SJCRH30 (cell line): Measurements from ENCODE around the gene SHB. TPM values are rescaled to one million over a fixed set of nuclear protein-coding genes. Genes with fewer than 3 reads are reported as not detected.
"Not testable (repeated sequence)": the region's sequence is repeated elsewhere in the genome, so short reads cannot be mapped to it uniquely, and the experiment has no call there.

Experiments used
- DNase-seq, 2 experiments: peaks; one replicate each; pipeline ENCODE4 v3.0.0-alpha.2; 2015 to 2020
- H3K27ac ChIP-seq: fragments of 250-450 bp; sonication (Bioruptor Pico); 2 replicates; pipeline ENCODE4 v1.5.1; 2020; ENCODE audit warnings: mild to moderate bottlenecking, moderate library complexity
- H3K27me3 ChIP-seq: fragments of 250-450 bp; sonication (Bioruptor Pico); 2 replicates; pipeline ENCODE4 v1.5.1; 2020; ENCODE audit warnings: mild to moderate bottlenecking, moderate library complexity
- H3K36me3 ChIP-seq: fragments of 250-450 bp; sonication (Bioruptor Pico); 2 replicates; pipeline ENCODE4 v1.5.1; 2020; ENCODE audit warnings: mild to moderate bottlenecking, moderate library complexity
- H3K4me1 ChIP-seq: fragments of 250-450 bp; sonication (Bioruptor Pico); 2 replicates; pipeline ENCODE4 v1.5.1; 2020; ENCODE audit warnings: mild to moderate bottlenecking, moderate library complexity
- H3K4me3 ChIP-seq: fragments of 250-450 bp; sonication (Bioruptor Pico); 2 replicates; pipeline ENCODE4 v1.5.1; 2020; ENCODE audit warnings: mild to moderate bottlenecking, moderate library complexity
- H3K9me3 ChIP-seq: fragments of 250-450 bp; sonication (Bioruptor Pico); replicated peaks from 2 replicates; pipeline ENCODE4 v1.5.1; 2020; ENCODE audit warnings: mild to moderate bottlenecking, moderate library complexity
- total RNA-seq: library from RNA; depleted of rRNA; stranded (reverse); fragments of >200 nt; shearing (Covaris generic); gene quantifications from 2 replicates; pipeline ENCODE4 v1.2.3, GENCODE V29; 2014

Gene SHB
- total RNA-seq, 1 experiment from 2014 or later, result 14.9 TPM

DNA sequence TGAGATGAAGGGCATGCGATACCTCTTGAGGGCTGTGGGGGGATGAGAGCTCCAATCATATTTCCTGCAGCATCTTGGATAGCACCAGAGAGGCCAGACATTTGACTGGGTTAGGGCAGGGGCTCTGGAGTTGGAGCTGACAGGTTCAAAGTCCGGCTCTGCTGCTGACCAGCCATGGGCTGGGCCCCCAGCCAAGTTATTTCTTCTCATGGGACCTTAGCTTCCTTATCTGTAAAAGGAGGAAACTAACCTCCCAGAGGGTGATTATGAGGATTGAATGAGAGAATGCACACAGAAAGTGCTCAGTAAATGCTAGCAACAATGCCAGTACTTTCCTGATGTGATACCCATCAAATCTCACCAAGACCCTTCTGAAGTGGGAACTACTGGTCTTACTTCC, 99.9 kb downstream of the SHB start:
- DNase-seq, result no peak
- Histone ChIP-seq H3K27me3 (no peaks in the 10 kb centered on the region), H3K9me3 (no peaks in the 10 kb centered on the region), H3K36me3 (peaks cover 20% of the 10 kb centered on the region), H3K4me1 (peaks cover 18% of the 10 kb centered on the region), H3K27ac (no peak overlapping the region), H3K4me3 (no peak overlapping the region)

DNA sequence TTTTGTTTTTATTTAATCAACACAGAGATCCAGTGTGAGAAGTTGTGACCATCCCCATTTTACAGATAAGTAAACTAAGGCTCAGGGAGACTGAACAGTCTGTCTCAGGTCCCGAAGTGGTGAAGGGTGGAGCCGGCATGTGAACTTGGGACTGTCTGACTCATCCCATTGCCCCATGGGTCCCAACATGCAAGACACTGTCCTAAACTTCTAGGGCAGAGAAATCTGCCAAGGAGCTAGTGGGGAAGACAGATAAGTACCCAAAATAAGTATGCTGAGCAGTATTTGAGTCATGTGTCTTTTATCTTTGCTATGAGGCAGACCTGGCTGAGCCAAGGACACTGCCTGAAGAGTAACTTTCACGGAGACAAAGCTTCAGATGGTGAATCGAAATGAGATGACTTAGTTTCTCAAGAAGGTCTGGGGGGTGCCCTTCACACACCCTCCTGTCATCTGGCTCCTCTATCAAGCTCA, 100.8 kb downstream of the SHB start:
- no peaks in the 10 kb centered on the region for H3K27me3 ChIP-seq
- no peaks in the 10 kb centered on the region for H3K9me3 ChIP-seq
- H3K27ac ChIP-seq, result no peak overlapping the region
- no peak for DNase-seq
- H3K4me3 ChIP-seq, result no peak overlapping the region
- H3K36me3 ChIP-seq, result peaks cover 12% of the 10 kb centered on the region; the same call in 1 of the 2 replicates
- peaks cover 25% of the 10 kb centered on the region for H3K4me1 ChIP-seq

DNA sequence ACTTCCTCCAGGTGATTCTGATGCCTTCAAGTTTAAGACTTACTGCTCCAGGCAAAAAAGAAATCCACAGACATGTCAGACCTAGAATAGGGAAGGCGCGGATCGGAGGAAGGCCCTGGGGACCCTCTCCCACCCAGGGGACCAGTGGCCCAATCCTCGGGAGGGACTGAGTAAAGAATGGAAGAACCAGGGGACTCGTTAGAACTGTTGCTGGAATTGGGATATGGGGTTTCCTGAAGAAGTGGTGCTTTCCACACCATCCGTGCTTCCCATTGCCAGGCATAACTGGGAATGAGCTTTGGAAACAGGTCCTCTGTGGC, 101.3 kb downstream of the SHB start:
- no peaks in the 10 kb centered on the region for H3K27me3 ChIP-seq
- peaks cover 25% of the 10 kb centered on the region for H3K4me1 ChIP-seq
- H3K36me3 ChIP-seq, result peaks cover 8% of the 10 kb centered on the region; the same call in 1 of the 2 replicates
- H3K4me3 ChIP-seq, result no peak overlapping the region
- no peaks in the 10 kb centered on the region for H3K9me3 ChIP-seq
- no peak for DNase-seq
- H3K27ac ChIP-seq, result no peak overlapping the region

DNA sequence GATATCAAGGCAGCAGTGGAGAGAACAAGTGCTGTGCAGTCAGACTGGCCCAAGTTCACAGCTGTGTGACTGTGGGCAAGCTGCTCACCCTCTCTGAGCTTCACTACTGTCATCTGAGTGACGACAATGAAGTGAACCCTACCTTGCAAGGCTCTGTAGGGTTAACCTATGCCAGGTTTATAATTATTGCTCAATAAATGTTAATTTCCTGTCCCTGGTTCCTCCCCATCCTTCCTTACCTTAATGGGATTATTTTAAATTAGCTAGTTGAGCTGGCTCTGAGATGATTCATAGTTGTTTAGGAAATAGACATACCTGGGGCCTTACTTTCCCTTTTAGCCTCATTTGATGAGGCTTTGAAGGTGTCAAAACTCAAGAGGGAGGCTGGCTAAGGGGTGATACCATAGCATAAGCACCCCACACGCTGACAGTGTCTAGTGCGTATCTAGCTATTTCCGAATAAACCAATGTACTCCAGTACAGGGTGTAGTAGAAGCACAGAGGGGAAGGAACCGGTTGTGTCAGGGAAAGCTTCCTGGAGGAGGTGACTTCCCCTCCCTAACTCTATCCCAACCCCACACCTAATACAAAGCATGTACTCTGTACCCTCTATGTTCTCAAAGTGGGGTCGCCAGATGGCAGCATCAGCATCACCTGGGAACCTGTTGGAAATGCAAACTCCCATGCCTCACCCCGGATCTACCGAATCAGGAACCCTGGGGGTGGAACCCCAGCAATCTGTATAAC, 101.8 kb downstream of the SHB start:
- Histone ChIP-seq H3K27ac (no peak overlapping the region), H3K4me3 (no peak overlapping the region), H3K27me3 (no peaks in the 10 kb centered on the region), H3K9me3 (no peaks in the 10 kb centered on the region), H3K4me1 (peaks cover 25% of the 10 kb centered on the region), H3K36me3 (peaks cover 8% of the 10 kb centered on the region; the same call in 1 of the 2 replicates)
- no peak for DNase-seq

DNA sequence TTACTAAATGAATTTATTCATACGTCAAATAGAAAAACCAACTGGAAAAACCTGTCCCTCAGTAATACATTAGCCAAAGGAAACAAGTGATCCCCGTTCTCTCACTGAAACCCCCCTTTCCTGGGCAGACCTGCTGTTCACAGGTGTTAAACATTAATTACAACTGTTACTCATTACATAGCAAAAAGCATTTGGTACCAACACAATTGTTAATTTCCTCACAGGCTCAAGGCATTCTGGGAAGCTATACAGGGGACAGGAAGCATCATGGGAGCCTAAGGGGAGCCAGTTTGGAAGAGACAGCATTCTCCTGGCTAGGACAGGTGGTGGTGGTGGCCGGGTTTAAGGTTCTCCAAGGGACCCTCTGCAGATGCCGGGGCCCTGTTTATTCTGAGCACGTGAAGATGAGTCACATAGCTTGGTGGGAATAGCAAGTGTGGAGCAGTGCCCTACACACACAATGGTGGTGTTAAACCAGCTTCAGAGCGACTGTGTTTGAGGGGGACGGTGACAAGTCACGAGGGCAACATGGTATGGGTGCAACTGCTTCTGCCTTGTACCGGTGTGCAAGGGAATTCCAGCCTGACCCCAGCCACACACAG, 102.5 kb downstream of the SHB start:
- Histone ChIP-seq H3K27ac (no peak overlapping the region), H3K4me1 (peaks cover 25% of the 10 kb centered on the region)
- DNase-seq, result peak in 1 of 2 experiments; percentile 44

DNA sequence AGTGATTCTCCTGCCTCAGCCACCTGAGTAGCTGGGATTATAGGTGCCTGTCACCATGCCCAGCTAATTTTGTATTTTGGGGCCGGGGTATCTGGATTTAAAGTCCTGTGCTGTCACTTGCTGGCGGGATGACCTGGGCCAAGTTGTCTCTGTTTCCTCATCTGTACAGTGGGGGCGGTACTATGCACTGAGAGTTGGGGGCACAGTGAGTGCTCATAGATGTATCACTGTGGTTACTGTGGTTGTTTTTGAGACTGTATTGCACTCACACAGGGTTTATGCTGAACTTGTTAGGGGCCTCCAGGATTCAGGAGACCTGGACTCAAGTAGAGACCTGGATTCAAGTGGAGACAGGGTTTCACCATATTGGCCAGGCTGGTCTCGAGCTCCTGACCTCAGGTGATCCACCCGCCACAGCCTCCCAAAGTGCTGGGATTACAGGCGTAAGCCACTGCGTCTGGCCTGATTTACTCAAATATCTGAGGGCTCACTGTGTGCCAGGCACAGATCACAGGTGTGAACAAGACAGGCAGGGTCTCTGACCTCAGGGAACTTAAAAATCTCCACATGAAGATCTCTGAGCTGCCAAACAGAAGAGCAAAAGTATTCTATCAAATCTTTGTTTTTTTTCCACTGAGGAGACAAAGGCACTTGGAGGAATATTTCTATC, 103.2 kb downstream of the SHB start:
- peaks cover 25% of the 10 kb centered on the region for H3K4me1 ChIP-seq
- not testable (repeated sequence) for H3K36me3 ChIP-seq, H3K27ac ChIP-seq, H3K9me3 ChIP-seq, H3K4me3 ChIP-seq, H3K27me3 ChIP-seq, DNase-seq

More for the DNA sequence above, 102.5 kb downstream of the SHB start:
- Histone ChIP-seq H3K36me3 (peaks cover 8% of the 10 kb centered on the region; the same call in 1 of the 2 replicates), H3K27me3 (no peaks in the 10 kb centered on the region), H3K4me3 (no peak overlapping the region), H3K9me3 (no peaks in the 10 kb centered on the region)

DNA sequence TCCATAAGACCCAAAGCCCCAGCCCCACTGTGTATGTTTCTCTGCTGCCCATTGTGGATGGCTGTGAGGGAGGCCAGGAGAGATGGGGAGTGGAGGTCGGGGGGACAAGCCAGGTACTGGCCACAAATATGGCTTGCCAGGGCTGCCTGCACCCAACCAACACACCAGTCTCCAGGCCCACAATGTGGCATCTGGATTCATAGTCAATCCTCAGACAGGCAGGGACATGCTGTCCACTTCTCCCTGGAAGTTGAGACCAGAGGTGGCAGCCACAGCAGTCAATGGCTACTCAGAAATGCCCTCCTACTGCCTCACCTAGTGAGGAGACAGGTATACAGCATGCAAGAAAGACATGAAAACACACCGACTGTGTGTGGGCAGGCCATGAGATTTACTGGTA, 103.9 kb downstream of the SHB start:
- no peak for DNase-seq
- H3K27me3 ChIP-seq, result no peaks in the 10 kb centered on the region
- H3K27ac ChIP-seq, result peak overlapping the region; percentile 67
- H3K4me1 ChIP-seq, result peaks cover 27% of the 10 kb centered on the region
- H3K36me3 ChIP-seq, result peaks cover 8% of the 10 kb centered on the region; the same call in 1 of the 2 replicates
- H3K4me3 ChIP-seq, result no peak overlapping the region
- H3K9me3 ChIP-seq, result no peaks in the 10 kb centered on the region

DNA sequence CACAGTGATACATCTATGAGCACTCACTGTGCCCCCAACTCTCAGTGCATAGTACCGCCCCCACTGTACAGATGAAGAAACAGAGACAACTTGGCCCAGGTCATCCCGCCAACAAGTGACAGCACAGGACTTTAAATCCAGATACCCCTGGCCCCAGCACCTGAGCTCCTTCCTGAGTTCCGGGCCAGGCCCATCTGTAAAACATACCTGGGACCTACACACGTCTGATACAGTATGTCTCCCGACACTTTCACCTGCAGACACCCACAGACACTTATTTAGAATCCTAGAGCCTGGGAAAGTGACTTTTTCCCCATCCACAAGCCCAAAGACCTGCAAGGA, 104.3 kb downstream of the SHB start:
- Histone ChIP-seq H3K27ac (peak overlapping the region; percentile 67), H3K36me3 (peaks cover 8% of the 10 kb centered on the region; the same call in 1 of the 2 replicates), H3K27me3 (no peaks in the 10 kb centered on the region), H3K4me3 (no peak overlapping the region), H3K4me1 (peaks cover 30% of the 10 kb centered on the region), H3K9me3 (no peaks in the 10 kb centered on the region)
- DNase-seq, result no peak

DNA sequence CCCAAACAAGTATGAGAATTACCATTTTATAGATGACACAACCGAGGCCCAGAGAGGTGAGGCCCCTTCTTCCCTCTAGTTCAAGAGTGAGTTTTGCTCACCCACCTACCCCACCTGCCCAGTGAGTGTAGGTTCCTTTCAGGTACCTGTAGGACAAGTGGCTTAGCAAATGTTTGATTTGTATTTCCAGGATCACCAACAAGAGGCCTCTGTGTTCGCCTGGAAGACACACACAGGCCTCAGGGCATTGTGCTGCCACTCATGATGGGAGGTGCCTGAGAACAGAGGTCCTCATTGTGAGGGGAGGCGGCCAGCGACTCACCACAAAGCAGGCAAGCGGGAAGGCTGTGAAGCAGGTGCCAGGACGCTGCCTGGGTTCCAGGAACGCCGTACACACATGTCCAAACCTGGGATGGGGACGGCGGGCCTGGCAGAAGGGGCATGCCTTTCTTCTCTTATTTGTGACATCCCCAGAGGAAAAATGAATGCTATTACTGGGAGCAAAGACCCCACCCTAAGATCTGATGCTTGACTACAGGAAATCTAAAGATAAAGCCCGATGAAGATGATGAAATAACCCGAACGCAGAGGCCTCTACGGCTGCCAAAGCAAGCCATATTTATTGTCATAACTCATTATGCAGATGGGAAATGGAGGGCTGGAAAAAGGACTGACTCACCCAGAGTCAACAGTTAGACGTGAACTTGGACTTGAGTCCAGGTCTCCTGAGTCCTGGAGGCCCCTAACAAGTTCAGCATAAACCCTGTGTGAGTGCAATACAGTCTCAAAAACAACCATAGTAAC, 104.9 kb downstream of the SHB start:
- Histone ChIP-seq H3K4me3 (no peak overlapping the region), H3K9me3 (no peaks in the 10 kb centered on the region), H3K4me1 (peaks cover 30% of the 10 kb centered on the region), H3K27me3 (no peaks in the 10 kb centered on the region), H3K36me3 (peaks cover 7% of the 10 kb centered on the region; the same call in 1 of the 2 replicates), H3K27ac (peak overlapping the region; percentile 67)
- DNase-seq, result peak; percentile 85 to 93

DNA sequence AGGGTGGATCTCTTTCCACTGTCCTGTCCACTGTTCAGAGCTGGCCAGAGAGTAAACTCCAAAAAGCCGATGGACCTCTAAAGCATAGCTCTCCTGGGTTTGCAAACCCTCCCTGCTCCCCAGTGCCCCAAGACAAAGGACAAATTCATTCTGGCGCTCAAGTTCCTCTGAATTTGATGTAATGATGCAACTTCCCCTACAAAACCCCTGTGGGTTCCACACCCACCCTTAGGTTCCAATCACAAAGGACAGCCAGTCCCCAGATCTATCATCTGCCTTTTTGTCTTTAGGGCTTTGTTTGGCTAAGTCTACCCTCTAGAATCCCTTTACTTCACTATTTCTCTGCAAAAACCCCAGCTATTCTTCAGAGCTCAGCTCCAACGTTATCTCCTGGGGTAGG, 107.7 kb downstream of the SHB start:
- Histone ChIP-seq H3K36me3 (no peaks in the 10 kb centered on the region), H3K9me3 (no peaks in the 10 kb centered on the region), H3K4me1 (peaks cover 24% of the 10 kb centered on the region), H3K27ac (no peak overlapping the region), H3K27me3 (no peaks in the 10 kb centered on the region), H3K4me3 (no peak overlapping the region)
- DNase-seq, result no peak

DNA sequence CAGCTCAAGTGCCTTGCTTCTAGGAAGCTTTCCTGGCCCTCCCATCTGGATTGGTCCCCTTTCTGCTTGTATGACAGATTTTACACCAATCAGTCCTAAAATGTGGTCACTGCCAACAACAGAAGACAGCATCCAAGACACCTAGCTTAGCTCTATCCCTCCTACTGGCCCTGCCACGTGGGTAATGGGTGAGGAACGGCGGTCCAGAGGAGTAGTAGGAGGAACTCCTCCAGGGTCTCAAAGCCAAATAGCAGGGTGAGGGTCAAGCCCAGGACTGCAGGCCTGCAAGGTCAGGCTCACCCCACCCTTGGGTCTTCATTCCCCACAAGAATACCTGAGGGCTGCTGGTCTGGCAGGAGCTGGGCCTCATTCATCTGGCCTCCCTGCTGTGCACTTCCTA, 108.4 kb downstream of the SHB start:
- Histone ChIP-seq H3K36me3 (no peaks in the 10 kb centered on the region), H3K27ac (no peak overlapping the region), H3K9me3 (no peaks in the 10 kb centered on the region), H3K4me1 (peaks cover 22% of the 10 kb centered on the region), H3K27me3 (no peaks in the 10 kb centered on the region), H3K4me3 (no peak overlapping the region)
- DNase-seq, result no peak

DNA sequence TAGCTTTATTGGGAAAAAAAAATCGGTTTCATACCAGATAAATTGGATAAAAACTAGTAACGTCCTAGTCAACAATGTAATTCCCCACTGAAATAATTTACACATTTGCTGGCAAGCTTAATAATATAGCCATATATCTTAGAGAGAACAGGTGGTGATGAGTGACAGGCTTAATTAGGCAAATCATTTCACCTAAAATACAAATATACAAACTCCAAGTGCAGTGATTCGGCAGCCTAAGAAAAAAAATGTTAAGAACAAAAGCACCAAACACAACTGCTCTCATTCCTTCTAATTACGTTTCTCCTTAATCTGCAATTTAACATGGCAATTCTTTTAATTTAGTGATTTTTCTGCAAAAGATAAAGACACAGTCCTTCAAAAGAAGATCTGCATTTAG, 109.1 kb downstream of the SHB start:
- no peak for DNase-seq
- Histone ChIP-seq H3K36me3 (no peaks in the 10 kb centered on the region), H3K9me3 (no peaks in the 10 kb centered on the region), H3K27me3 (no peaks in the 10 kb centered on the region), H3K4me1 (peaks cover 21% of the 10 kb centered on the region), H3K27ac (no peak overlapping the region), H3K4me3 (no peak overlapping the region)

DNA sequence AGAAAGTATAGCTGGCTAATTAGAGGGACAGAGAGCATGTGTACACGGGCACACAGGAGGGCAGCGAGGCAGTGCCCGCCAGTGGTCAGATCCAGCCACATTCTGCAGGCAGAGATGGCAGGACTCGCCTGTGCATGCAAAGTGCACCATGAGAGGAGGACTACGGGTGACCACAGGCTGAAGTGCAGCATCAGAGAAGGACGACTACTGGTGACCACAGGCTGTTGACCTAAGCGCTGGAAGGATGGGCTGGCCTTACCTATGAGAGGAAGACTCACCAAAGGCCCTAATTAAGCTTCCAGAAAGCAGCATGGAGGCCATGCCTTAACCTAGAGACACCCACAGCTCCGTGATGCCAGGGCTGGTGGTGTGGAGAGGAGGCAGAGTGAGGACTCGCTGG, 110.9 kb downstream of the SHB start:
- Histone ChIP-seq H3K36me3 (peaks cover 8% of the 10 kb centered on the region), H3K4me1 (peaks cover 14% of the 10 kb centered on the region), H3K27me3 (no peaks in the 10 kb centered on the region), H3K27ac (no peak overlapping the region), H3K9me3 (no peaks in the 10 kb centered on the region), H3K4me3 (no peak overlapping the region)
- no peak for DNase-seq

DNA sequence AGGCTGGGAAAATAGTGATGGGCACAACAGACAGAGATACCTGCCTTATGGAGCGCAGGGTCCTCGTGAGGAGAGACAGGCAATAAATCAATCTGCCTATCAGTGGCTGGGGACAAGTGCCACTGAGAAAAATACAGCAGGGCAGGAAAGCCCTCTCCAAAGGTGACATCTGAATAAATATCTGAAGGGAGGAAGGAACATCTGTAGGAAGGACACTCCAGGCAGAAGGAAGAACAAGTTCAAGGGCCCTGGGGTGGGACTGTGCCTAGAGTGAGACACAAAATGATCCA, 111.4 kb downstream of the SHB start:
- Histone ChIP-seq H3K9me3 (no peaks in the 10 kb centered on the region), H3K4me3 (no peak overlapping the region), H3K36me3 (peaks cover 11% of the 10 kb centered on the region), H3K27ac (no peak overlapping the region), H3K27me3 (no peaks in the 10 kb centered on the region), H3K4me1 (peaks cover 14% of the 10 kb centered on the region)
- DNase-seq, result no peak
